HG03520 (cell line): ENCODE data around the gene TTC7B.
"Not testable (repeated sequence)": the region's sequence is repeated elsewhere in the genome, so short reads cannot be mapped to it uniquely, and the experiment has no call there.

Source experiments
- ATAC-seq: cut with Tn5 transposase; IDR thresholded peaks from one replicate; pipeline ENCODE4 v1.9.1; 2021; ENCODE audit warnings: mild to moderate bottlenecking, moderate library complexity; ENCODE audit not compliant: unreplicated experiment

Gene TTC7B

GRCh38 chr14:90830931-90831701 lies 14.9 kb upstream of the TTC7B start:
- no peak for ATAC-seq

- no peak for ATAC-seq
Measured at GRCh38 chr14:90829677-90830076, 13.4 kb upstream of the TTC7B start.

GRCh38 chr14:90828642-90829487 lies 12.6 kb upstream of the TTC7B start:
- peak; percentile 43 for ATAC-seq

GRCh38 chr14:90827919-90828610 lies 11.8 kb upstream of the TTC7B start:
- peak; percentile 99 for ATAC-seq

- ATAC-seq = not testable (repeated sequence)
Measured at GRCh38 chr14:90823542-90823941, 7.3 kb upstream of the TTC7B start.

GRCh38 chr14:90820958-90821357 lies 4.7 kb upstream of the TTC7B start:
- peak; percentile 67 for ATAC-seq

GRCh38 chr14:90819734-90820393 lies 3.6 kb upstream of the TTC7B start:
- no peak for ATAC-seq

GRCh38 chr14:90818715-90819114 lies 2.5 kb upstream of the TTC7B start:
- ATAC-seq = no peak

GRCh38 chr14:90816681-90817436 lies 629 bp upstream of the TTC7B start:
- ATAC-seq = no peak

GRCh38 chr14:90815572-90815821 lies 733 bp downstream of the TTC7B start:
- ATAC-seq = no peak

GRCh38 chr14:90814806-90815571 lies 1.2 kb downstream of the TTC7B start:
- ATAC-seq = no peak

- ATAC-seq = no peak
Measured at GRCh38 chr14:90813442-90813841, 2.8 kb downstream of the TTC7B start.

- ATAC-seq = no peak
Measured at GRCh38 chr14:90812109-90812508, 4.1 kb downstream of the TTC7B start.

GRCh38 chr14:90811641-90812040 lies 4.6 kb downstream of the TTC7B start:
- ATAC-seq = no peak

GRCh38 chr14:90810806-90811205 lies 5.4 kb downstream of the TTC7B start:
- ATAC-seq = no peak

GRCh38 chr14:90809530-90810312 lies 6.5 kb downstream of the TTC7B start:
- ATAC-seq = no peak

GRCh38 chr14:90808759-90809529 lies 7.3 kb downstream of the TTC7B start:
- no peak for ATAC-seq

GRCh38 chr14:90807060-90807459 lies 9.2 kb downstream of the TTC7B start:
- ATAC-seq = no peak
